GM12891 (cell line): ENCODE data around the gene CCR7.

Experiments
- POLR2A ChIP-seq: IDR thresholded peaks from 2 replicates; pipeline ENCODE4 v1.6.1; 2011; ENCODE audit warnings: low read depth, low read length, control low read depth
- POLR2AphosphoS5 ChIP-seq: IDR thresholded peaks from 2 replicates; pipeline ENCODE4 v1.6.1; 2011; ENCODE audit warnings: low read depth, low read length, control low read depth
- POU2F2 ChIP-seq: IDR thresholded peaks from 2 replicates; pipeline ENCODE4 v1.6.1; 2011; ENCODE audit warnings: low read depth, mild to moderate bottlenecking, control low read depth, low read length, moderate library complexity
- SPI1 ChIP-seq: IDR thresholded peaks from 2 replicates; pipeline ENCODE4 v1.6.1; 2011; ENCODE audit warnings: low read depth, low read length, control low read depth
- TAF1 ChIP-seq: IDR thresholded peaks from 2 replicates; pipeline ENCODE4 v1.6.1; 2011; ENCODE audit warnings: low read depth, low read length, control low read depth

GRCh38 chr17:40535924-40536294 lies 29.4 kb downstream of the CCR7 start:
- no peak for TF ChIP-seq POLR2AphosphoS5
- no peak for TF ChIP-seq POLR2A
- no peak for TF ChIP-seq TAF1
- TF ChIP-seq SPI1 = no peak
- no peak for TF ChIP-seq POU2F2
